HG03039 (cell line): Measurements from ENCODE around the gene DTNBP1.

Source experiments
- ATAC-seq: cut with Tn5 transposase; IDR thresholded peaks from one replicate; pipeline ENCODE4 v1.9.1; 2021; ENCODE audit warnings: mild to moderate bottlenecking, moderate library complexity; ENCODE audit not compliant: unreplicated experiment

The DTNBP1 gene

GRCh38 chr6:15594512-15595259 is 68.1 kb downstream of the DTNBP1 start:
- no peak for ATAC-seq

GRCh38 chr6:15593798-15594197 is 69.0 kb downstream of the DTNBP1 start:
- ATAC-seq, result no peak

GRCh38 chr6:15592610-15593009 is 70.2 kb downstream of the DTNBP1 start:
- ATAC-seq, result no peak

- ATAC-seq, result no peak
Observed at GRCh38 chr6:15588971-15589634, 73.7 kb downstream of the DTNBP1 start.

- ATAC-seq, result no peak
Observed at GRCh38 chr6:15586503-15586902, 76.3 kb downstream of the DTNBP1 start.

- ATAC-seq, result no peak
Observed at GRCh38 chr6:15585760-15586214, 77.0 kb downstream of the DTNBP1 start.

GRCh38 chr6:15582499-15582898 is 80.3 kb downstream of the DTNBP1 start:
- no peak for ATAC-seq

GRCh38 chr6:15581751-15582150 is 81.1 kb downstream of the DTNBP1 start:
- no peak for ATAC-seq

GRCh38 chr6:15580326-15580725 is 82.5 kb downstream of the DTNBP1 start:
- no peak for ATAC-seq

GRCh38 chr6:15578716-15579391 is 84.0 kb downstream of the DTNBP1 start:
- no peak for ATAC-seq

- ATAC-seq, result no peak
Observed at GRCh38 chr6:15577550-15578171, 85.2 kb downstream of the DTNBP1 start.

- no peak for ATAC-seq
Observed at GRCh38 chr6:15577106-15577505, 85.7 kb downstream of the DTNBP1 start.

GRCh38 chr6:15575357-15576033 is 87.3 kb downstream of the DTNBP1 start:
- ATAC-seq, result no peak

GRCh38 chr6:15574486-15574885 is 88.3 kb downstream of the DTNBP1 start:
- no peak for ATAC-seq

GRCh38 chr6:15574023-15574422 is 88.8 kb downstream of the DTNBP1 start:
- ATAC-seq, result no peak

GRCh38 chr6:15573384-15573783 is 89.4 kb downstream of the DTNBP1 start:
- no peak for ATAC-seq

GRCh38 chr6:15572296-15573016 is 90.4 kb downstream of the DTNBP1 start:
- ATAC-seq, result no peak

GRCh38 chr6:15570171-15570570 is 92.7 kb downstream of the DTNBP1 start:
- no peak for ATAC-seq

GRCh38 chr6:15569035-15569995 is 93.5 kb downstream of the DTNBP1 start:
- ATAC-seq, result no peak
